ENCODE results near the gene ATP10B. TPM values are rescaled to one million over a fixed set of nuclear protein-coding genes. Genes with fewer than 3 reads are reported as not detected.

Gene ATP10B
- total RNA-seq, 6 experiments from 2014 or later = not detected

DNA sequence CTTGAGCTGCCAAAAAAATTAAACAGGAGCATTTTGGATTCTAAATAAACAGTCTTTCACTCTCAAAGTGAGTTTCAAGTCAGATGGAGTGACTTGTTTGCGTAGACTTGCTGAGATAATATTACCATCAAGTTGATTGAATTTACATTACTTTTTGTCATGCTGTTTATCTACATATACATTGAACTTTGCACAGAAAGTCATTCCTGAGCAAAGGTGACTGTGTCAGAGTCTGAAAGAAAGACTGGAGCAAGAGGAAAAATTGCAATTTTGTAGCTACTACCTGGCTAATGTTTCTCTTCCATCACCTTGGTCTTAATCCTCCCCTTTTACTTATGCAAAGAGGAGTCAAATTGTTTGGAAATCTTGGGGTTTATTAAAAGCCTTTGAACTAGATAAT lies 251.0 kb downstream of the ATP10B start:
- Mint-ChIP-seq H3K4me3 (no peak overlapping the region), H3K36me3 (ENCODE audit: low read depth) (no peaks in the 10 kb centered on the region), H3K9me3 (peaks cover 6% of the 10 kb centered on the region; the same call in 1 of the 2 replicates), H3K27me3 (ENCODE audit: insufficient read depth) (no peaks in the 10 kb centered on the region; the same call in 1 of the 2 replicates), H3K27ac (no peak overlapping the region), H3K4me1 (ENCODE audit: low read depth) (no peaks in the 10 kb centered on the region)
- DNase-seq = no peak
- TF ChIP-seq, protein P1, sequence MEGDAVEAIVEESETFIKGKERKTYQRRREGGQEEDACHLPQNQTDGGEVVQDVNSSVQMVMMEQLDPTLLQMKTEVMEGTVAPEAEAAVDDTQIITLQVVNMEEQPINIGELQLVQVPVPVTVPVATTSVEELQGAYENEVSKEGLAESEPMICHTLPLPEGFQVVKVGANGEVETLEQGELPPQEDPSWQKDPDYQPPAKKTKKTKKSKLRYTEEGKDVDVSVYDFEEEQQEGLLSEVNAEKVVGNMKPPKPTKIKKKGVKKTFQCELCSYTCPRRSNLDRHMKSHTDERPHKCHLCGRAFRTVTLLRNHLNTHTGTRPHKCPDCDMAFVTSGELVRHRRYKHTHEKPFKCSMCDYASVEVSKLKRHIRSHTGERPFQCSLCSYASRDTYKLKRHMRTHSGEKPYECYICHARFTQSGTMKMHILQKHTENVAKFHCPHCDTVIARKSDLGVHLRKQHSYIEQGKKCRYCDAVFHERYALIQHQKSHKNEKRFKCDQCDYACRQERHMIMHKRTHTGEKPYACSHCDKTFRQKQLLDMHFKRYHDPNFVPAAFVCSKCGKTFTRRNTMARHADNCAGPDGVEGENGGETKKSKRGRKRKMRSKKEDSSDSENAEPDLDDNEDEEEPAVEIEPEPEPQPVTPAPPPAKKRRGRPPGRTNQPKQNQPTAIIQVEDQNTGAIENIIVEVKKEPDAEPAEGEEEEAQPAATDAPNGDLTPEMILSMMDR (IDR thresholded peaks at IDR 0.05) = no peak

DNA sequence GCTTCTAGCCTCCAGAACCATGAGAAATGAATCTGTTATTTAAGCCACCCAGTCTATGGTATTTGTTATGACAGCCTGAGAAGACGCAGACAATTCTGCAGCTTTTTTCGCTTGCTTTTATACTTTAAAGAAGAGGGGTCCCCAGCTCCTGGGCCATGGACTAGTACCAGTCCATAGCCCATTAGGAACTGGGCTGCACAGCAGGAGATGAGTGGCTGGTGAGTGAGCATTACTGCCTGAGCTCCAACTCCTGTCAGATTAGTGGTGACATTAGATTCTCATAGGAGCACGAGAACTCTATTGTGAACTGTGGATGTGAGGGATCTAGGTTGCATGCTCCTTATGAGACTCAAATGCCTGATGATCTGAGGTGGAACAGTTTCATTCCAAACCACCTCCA lies 278.7 kb downstream of the ATP10B start:
- no peak for DNase-seq
- H3K4me1 Mint-ChIP-seq (ENCODE audit: low read depth) = no peaks in the 10 kb centered on the region
- TF ChIP-seq, protein P1 (IDR thresholded peaks at IDR 0.05) = no peak
- no peaks in the 10 kb centered on the region; the same call in 1 of the 2 replicates for H3K27me3 Mint-ChIP-seq (ENCODE audit: insufficient read depth)
- no peaks in the 10 kb centered on the region; the same call in 1 of the 2 replicates for H3K9me3 Mint-ChIP-seq
- H3K36me3 Mint-ChIP-seq (ENCODE audit: low read depth) = no peaks in the 10 kb centered on the region
- no peak overlapping the region for H3K4me3 Mint-ChIP-seq
- no peak overlapping the region for H3K27ac Mint-ChIP-seq

DNA sequence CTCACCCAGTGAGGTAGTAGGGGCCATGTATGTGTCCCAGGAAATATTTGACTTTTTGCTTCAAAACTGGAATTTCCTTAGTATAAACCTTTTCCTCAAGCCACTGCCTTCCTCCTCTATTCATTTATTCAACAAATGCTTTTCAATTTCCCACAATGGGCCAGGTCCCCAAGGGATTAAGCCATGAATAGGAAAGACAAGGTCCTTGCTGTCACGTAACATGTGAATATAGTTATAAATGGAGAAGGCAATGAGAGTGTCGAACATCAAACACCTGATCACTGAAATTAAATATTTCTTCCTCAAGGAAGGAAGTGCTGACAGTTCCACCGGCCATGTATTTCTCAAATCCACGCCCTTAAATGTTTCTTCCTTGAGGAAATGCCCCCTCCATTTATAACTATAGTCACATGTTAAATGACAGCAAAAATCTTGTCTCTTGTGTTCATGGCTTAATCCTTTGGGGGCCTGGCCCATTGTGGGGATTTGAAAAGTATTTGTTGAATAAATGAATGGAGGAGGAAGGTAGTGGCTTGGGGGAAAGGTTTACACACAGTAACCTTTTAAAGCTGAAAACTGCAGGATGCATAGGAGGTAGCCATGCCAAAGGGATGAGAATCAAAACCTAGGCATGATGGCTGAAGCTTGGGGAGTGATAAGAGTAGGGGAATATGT lies 284.8 kb downstream of the ATP10B start:
- H3K27ac Mint-ChIP-seq = no peak overlapping the region
- TF ChIP-seq, protein P1 (IDR thresholded peaks at IDR 0.05) = no peak
- no peak for DNase-seq
- no peaks in the 10 kb centered on the region; the same call in 1 of the 2 replicates for H3K27me3 Mint-ChIP-seq (ENCODE audit: insufficient read depth)
- no peaks in the 10 kb centered on the region for H3K36me3 Mint-ChIP-seq (ENCODE audit: low read depth)
- H3K9me3 Mint-ChIP-seq = no peaks in the 10 kb centered on the region
- no peaks in the 10 kb centered on the region for H3K4me1 Mint-ChIP-seq (ENCODE audit: low read depth)
- H3K4me3 Mint-ChIP-seq = no peak overlapping the region

DNA sequence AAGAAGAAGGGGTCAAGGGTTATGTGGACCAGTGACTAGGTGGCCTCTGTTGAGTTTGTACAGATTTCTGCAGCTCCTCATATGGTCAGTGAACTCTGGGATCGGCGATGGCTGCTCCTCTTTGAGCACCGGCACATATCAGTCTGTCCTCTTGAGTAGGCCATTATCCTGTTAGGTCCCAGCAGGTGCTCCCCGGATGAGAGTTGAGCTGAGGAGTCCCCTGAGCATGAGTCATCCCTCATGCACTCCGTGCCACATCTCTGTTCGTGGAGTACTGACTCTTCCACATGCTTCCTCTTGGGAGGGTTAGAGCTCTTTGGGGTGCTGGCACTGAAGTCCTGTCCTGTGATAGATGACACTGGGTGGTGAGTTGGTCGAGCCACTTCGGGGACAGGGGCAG lies 286.6 kb downstream of the ATP10B start:
- Mint-ChIP-seq H3K27ac (no peak overlapping the region), H3K4me1 (ENCODE audit: low read depth) (no peaks in the 10 kb centered on the region), H3K36me3 (ENCODE audit: low read depth) (no peaks in the 10 kb centered on the region), H3K27me3 (ENCODE audit: insufficient read depth) (peaks cover 1% of the 10 kb centered on the region; the same call in 1 of the 2 replicates), H3K9me3 (no peaks in the 10 kb centered on the region), H3K4me3 (no peak overlapping the region)
- DNase-seq = no peak
- TF ChIP-seq, protein P1 (IDR thresholded peaks at IDR 0.05) = no peak

DNA sequence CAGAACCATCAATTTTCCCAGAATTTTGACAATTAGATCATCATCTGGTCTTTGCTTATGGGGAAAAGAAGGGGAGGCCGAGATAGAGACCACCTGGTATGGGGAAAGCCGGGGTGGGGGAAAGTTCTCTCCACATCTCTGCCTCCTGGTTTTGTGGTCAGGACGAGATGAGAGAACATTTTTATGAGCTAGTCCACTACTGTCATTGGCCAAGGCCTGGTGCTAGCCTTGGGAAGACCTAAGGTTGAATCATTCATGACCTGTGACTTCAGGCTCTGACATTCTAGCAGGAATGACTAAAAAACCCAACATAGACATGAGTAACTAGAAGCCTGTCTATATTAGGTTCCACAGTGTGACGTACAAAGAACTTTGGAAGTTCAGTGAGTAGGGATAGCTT lies 295.2 kb downstream of the ATP10B start:
- Mint-ChIP-seq H3K4me1 (ENCODE audit: low read depth) (peaks cover 21% of the 10 kb centered on the region), H3K9me3 (no peaks in the 10 kb centered on the region), H3K27ac (peak overlapping the region; percentile 70; the same call in 1 of the 2 replicates), H3K4me3 (peak overlapping the region; percentile 38; the same call in 1 of the 2 replicates), H3K27me3 (ENCODE audit: insufficient read depth) (peaks cover 2% of the 10 kb centered on the region), H3K36me3 (ENCODE audit: low read depth) (no peaks in the 10 kb centered on the region)
- DNase-seq = peak; percentile 38
- TF ChIP-seq, protein P1 (IDR thresholded peaks at IDR 0.05) = no peak

Data from HFFc6 (cell line).